Activated gamma-delta T cell treated with anti-CD3 and anti-CD28 coated beads, Interleukin-2, amount 50 U/mL, for 16 hours (primary cell): ENCODE results near the gene CHRND.
"Not testable (repeated sequence)": the region's sequence is repeated elsewhere in the genome, so short reads cannot be mapped to it uniquely, and the experiment has no call there.

Source experiments
- DNase-seq: peaks from one replicate; pipeline ENCODE4 v3.0.0-alpha.2; 2020; ENCODE audit warnings: low read depth

The CHRND gene

DNA sequence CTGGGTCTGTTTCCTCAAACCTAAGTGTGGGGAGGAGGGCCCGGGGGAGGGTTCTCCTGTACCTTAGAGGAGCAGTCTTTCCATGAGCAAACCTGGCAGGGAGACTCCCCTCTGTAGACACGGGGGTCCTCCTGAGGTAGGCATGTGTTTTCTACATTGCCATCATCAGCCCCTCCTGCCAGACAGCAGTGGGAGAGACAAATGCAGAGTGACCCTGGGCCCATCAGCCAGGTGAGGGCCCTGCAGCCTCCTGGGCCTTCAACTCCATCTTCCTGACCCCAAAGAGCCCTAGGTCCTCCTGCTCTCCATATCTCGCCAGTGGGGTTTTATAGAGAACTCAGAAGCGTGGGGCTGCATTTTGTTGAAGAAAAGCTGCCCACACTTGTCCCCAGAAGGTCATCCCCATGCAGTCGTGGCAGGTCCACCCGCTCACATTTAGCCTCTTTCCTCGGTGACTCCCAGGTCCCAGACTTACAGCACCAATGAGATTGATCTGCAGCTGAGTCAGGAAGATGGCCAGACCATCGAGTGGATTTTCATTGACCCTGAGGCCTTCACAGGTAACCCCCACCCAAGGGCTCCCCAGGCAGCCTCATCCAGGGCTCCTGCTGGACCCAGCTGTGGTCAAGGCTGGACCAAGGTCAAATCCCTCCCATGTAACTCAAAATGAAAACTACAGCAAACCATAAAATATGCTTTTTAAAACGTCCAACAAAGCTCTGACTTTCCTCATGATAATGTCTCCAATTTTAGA, 16.2 kb downstream of the CHRND start:
- no peak for DNase-seq

- DNase-seq = no peak
These were observed 16.9 kb downstream of the CHRND start for GRCh38 chr2:232542715-232543467.

DNA sequence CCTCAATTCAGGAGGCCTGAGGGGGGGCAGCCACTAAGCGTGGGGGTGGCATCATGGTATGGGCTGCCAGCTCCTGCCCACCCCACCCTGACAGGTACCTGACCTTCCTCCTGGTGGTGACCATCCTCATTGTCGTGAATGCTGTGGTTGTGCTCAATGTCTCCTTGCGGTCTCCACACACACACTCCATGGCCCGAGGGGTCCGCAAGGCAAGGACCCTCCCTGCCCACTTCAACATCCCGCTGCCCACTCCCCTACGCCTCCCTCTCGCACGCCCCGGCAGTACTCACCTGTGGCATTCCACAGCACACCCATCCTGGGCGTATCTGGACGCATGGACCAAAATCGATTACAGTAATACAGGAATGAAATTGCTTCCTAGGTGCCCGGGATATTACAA, 17.5 kb downstream of the CHRND start:
- no peak for DNase-seq

GRCh38 chr2:232543928-232544631, 18.1 kb downstream of the CHRND start:
- no peak for DNase-seq

DNA sequence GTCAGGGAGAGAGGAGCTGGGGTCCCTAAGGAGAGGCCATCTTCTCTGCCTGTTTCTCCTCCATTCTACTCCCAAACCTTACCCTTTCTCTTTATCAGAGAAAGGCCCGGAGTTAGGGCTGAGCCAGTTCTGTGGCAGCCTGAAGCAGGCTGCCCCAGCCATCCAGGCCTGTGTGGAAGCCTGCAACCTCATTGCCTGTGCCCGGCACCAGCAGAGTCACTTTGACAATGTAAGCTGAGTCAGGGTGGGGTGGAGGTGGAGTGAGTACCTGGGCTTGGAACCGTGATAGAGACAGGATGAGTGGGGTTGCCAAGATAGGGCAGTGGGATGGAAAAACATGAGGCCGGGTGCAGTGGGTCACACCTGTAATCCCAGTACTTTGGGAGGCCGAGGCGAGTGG, 18.7 kb downstream of the CHRND start:
- no peak for DNase-seq

DNA sequence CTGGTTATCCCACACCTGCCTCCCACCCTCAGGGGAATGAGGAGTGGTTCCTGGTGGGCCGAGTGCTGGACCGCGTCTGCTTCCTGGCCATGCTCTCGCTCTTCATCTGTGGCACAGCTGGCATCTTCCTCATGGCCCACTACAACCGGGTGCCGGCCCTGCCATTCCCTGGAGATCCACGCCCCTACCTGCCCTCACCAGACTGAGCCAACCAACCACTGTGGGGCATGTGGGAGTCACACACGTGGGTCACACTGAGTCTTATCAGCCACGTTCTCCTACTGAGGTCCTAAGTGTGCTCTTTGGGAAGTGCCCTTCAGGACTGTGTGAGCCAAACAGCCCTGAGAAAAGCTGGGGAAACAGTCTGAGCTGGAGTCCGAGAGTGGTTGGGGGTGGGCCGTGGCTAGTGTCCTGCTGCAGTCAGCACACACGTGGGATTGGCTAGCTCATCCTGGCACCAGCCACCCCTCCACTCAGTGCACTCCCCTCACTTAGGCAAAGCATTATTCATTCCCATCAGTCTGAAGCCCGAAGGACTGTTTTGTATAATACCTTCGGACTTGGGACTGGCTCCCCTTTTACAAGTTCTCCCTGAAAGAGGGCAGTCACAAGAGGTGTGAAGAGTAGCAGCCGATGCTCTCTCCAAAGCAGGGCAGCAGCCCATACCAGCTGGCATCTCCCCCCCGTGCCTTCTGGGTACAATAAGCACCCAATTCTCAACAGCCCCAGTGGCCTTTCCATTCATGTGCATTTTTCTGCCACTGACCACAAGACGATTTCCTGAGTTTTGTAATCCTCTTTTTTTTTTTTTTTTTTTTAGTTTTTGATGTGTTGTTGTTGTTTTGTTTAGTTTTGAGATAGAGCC, 19.8 kb downstream of the CHRND start:
- no peak for DNase-seq

- no peak for DNase-seq
These were observed 22.0 kb downstream of the CHRND start for GRCh38 chr2:232547991-232548390.

DNA sequence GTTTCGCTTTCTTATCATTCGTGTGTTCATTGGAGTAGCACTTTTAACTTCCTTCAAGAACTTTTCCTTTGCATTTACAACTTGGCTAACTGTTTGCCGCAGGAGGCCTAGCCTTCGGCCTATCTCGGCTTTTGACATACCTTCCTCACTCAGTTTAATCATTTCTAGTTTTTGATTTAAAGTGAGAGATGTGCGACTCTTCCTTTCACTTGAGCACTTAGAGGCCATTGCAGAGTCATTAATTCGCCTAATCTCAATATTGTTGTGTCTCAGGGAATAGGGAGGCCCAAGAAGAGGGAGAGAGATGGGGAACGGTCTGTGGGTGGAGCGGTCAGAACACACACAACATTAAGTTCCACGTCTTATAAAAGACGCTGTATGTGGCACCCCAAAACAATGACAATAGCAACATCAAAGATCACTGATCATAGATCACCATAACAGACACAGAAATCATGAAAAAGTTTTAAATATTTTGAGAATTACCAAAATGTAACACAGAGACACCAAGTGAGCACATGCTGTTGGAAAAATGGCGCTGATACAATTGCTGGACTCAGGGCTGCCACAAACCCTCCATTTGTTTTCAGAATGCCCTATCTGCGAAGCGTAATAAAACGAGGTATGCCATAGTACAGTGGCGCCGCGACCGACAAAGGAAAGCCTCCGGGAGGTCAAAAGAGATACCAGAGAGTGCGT, 23.8 kb downstream of the CHRND start:
- DNase-seq = no peak

DNA sequence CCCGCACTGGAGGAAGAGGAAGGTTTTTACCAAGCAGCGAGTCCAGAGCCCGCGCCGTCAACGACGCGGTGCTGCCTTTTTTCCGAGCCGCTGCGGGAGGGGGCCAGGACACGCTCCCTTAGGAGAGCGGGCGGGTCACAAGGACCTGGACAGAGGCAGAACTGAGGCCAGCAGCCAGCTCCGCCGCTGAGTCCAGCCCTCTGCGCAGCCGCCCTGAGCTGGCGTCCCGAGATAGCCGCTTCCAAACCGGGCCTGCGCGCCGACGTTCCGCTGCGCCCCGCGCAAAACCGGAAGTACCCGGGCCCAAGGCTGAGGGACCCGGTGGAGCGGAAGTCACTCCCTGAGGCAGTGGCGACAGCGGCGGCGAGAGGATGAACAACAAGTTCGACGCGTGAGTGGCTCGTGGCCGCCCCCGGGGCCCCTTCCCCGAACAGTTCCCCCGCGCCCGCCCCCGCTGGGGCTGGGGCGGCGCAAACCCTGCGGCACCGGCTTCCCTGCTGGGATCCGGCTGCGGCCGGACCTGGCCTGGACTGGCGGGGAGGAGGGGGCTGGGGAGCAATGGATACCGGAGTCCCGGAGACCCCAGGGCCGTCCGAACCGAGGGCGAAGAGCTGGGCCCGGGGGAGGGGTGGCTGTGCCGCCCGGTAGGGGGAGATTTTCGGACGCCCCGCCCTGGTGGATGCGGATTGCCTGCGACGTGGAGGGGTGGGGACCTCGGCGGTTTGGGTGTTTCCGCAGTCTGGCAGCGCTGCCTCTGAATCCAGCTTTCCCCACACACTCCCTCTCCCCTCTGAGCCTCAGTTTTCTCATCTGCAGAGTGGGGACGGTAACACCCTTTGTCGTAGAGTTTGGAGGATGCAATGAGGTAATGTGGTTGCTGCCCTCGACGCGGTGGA, 24.6 kb downstream of the CHRND start, which contains the start of the genes EIF4E2 and TIGD1:
TSS of gene EIF4E2 (plus strand) at position 336 of the 896 bp plus-strand sequence. CDS start at position 372, 36 bp downstream.
TSS of gene TIGD1 (minus strand) at position 204 of the 896 bp plus-strand sequence. CDS start 675 bp downstream, outside the sequence.
- peak; percentile 87 for DNase-seq

DNA sequence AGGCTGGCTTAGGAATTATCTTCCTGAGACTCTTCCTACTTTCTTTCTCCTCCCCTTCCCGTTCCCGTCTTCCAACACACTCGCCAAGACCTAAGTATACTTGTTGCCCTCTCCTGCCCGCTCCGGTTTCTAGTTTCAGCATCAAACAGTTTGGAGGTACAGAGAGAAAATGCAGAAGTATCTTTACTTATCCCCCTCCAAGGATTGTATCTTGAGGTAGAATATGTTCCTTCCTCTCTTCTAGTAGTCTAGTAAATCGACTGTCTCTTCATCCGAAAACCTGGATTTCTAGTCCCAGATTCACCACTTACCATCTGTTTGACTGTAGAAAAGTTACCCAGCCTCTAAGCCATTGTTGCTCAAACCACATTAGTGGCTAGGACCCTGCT, 25.3 kb downstream of the CHRND start:
- no peak for DNase-seq

GRCh38 chr2:232551776-232552175, 25.8 kb downstream of the CHRND start:
- no peak for DNase-seq

DNA sequence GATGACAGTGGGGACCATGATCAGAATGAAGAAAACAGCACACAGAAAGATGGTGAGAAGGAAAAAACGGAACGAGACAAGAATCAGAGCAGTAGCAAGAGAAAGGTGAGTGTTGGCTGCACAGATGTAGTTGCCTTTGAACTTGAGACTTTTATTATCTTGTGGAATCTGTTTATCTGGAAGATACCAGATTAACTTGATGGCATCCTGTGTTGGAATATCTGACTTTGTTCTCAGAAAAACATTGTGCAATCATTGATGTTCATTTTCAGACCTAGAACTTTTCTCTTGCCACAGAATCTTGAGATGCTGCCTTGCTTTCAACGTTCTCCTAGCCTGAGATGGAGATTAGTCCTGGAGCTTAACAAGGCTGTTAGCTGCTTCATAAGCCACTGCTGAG, 30.5 kb downstream of the CHRND start:
- DNase-seq = no peak

- no peak for DNase-seq
These were observed 36.7 kb downstream of the CHRND start for GRCh38 chr2:232562515-232563151.

DNA sequence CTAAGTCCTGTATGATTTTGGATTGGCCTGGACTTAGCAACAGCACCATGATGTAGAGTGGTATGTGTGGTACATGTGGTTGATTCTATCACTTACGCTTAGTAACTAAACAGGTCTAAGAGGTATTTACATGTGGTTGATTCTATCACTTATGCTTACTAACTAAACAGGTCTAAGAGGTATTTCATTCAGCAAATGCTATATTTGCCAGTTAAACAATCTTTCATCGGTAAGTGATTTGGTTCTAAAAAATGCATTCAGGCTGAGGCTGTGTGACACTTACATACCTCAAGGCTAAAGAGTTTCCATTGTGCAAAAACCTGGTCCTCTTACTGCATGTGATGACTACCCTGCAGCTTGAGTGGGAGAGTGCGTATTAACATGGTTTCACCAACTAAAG, 37.6 kb downstream of the CHRND start:
- no peak for DNase-seq

GRCh38 chr2:232567721-232568120, 41.8 kb downstream of the CHRND start:
- no peak for DNase-seq

GRCh38 chr2:232568161-232568560, 42.2 kb downstream of the CHRND start:
- DNase-seq = no peak

GRCh38 chr2:232569541-232569940, 43.6 kb downstream of the CHRND start:
- no peak for DNase-seq

DNA sequence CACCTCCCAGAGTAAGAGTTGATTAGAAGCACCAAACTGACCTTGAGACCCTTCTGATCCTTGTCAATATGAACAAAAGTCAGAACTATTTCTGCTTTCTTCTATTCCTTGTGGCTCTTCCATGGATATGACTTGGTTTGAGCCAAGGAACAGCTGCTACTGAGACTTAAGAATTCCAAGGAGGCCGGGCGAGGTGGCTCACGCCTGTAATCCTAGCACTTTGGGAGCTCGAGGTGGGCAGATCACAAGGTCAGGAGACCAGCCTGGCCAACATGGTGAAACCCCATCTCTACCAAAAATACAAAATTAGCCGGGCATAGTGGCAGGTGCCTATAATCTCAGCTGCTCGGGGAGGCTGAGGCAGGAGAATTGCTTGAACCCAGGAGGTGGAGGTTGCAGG, 44.5 kb downstream of the CHRND start:
- DNase-seq = not testable (repeated sequence)

DNA sequence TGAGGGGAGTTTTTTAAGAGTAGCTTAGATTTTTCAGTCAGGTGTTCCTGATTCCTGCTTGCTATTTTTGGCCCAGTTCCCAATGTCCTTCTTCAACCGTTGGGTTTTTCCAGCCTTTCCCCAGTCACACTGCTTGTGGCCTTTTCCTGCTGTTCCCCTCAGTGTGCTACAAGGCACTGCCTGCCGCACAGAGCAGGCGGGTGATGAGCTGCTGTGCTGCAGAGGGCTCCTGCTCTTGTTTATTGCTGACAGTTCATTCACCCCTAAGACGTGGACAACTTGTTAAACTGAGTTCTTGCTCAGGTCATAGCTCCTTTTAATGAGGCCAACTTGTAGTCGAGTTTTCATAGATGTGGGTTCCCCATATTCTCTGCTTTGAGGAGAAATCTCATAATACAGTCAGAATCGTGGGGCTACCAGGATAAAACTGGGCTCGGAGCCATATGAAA, 45.1 kb downstream of the CHRND start:
- DNase-seq = no peak
